NCI-H1048 (cell line): ENCODE results near the gene CD74.

Experiments
- DNase-seq: peaks from one replicate; lab custom pipeline; 2025; lab: John Stamatoyannopoulos, UW

Gene CD74

DNA sequence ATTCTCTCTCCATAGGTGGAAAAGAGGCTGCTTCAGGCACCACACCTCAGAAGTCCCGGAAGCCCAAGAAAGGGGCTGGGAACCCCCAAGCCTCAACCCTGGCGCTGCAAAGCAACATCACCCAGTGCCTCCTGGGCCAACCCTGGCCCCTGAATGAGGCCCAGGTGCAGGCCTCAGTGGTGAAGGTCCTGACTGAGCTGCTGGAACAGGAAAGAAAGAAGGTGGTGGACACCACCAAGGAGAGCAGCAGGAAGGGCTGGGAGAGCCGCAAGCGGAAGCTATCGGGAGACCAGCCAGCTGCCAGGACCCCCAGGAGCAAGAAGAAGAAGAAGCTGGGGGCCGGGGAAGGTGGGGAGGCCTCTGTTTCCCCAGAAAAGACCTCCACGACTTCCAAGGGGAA, 16.4 kb downstream of the CD74 start:
- no peak for DNase-seq

DNA sequence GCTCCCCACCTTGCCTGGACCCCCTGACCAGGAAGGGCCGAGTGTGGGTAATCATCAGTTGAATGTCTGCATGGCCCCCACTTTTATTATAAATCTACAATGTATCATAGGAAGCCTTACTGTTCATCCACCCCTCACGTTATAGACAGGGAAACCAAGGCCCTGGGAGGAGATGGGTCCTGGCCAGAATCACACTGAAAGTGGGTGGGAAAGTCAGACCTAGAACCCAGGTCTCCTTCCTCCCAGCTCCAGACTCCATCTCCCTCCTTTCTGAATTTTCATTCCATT, 17.1 kb downstream of the CD74 start:
- DNase-seq, result no peak

DNA sequence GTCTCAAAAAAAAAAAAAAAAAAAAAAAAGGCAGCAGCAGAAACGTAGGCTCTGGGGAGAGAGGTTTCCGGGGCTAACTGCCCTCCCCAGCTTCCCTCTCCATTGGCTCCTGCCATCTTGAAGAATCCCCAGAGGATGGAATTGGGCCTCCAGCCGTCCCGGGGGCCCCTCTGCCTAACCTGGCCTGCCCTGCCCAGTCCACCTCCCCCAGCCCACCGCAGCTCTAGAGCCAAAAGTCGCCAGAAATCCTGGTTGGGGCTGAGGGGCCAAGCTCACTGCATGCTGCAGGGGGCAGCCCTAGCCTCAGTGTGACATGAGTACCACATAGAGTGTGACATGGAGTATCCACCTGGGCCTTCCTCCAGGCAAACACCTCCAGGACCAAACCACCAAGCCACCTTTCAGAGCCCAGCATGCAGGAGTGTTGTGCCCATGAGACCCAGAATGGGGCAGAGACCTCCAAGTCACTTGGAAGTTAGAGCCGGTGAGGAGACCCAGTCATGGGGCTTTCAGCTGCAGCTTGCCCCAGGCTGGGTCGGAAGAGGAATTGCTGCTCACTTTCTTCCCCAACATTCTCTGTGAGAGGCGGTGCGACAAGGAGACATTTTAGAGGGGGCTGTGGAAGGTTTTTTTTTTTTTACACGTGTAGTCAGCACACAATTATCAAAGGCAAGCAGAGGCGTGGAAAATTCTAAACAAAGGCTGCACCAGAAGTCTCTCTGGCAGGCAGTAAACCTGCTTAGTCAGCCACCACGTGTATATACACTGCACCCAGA, 17.6 kb downstream of the CD74 start:
- DNase-seq, result no peak

DNA sequence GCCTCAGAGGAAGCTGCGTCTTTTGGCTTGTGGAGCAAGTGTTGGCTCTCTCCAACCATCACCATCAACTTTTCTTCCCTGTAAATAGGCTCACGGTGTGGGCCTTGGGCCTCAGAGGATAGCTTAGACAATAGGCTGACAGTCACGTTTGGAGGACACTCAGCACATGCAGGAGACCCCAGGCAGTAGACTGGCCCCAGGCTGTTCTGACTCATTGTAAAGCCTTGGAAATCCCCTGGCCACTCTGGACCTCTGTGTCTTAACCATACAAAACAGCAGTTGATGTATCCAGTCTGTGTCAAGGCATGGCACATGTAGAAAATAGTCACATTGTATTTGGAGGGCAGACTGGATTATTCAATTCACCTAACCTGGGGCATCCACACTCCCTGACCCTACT, 18.6 kb downstream of the CD74 start:
- no peak for DNase-seq

DNA sequence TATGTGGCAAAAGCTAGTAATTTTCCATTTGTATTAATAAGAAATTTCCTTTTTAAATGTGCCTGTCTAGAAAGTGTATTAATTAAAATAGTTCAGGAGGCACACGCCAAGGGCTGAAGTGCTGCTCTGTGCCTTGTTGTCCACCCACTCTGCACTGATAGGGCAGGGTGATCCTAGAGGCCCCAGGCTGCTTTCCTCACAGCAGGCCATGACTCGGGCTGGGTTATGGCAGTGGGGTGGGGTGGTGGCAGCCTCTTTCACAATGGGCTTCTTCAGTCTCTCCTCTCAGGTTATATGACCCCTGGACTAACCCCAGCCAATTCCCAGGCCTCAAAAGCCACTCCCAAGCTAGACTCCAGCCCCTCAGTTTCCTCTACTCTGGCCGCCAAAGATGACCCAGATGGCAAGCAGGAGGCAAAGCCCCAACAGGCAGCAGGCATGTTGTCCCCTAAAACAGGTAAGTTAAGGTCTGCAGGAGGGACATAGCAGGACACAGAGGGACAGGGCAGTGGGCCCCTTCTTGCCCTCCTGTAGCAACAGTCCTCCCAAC, 19.5 kb downstream of the CD74 start:
- no peak for DNase-seq

DNA sequence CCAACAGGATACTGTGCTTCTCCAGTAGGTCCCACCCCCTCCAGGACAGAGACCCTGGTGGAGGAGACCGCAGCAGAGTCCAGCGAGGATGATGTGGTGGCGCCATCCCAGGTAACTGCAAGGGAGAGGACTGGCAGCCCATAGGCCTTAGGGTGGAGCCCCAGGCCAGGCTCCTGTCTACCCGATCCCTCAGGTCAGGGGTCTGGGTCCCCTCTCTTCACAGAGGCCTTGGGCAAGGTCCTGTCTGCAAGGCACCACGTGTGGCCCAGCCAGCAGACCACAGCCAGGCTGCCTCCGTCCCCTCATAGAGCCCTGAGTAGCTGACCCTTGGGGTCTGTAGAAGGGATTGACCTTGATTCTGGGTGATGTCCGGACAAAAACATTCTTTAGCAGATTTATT, 20.0 kb downstream of the CD74 start:
- no peak for DNase-seq

DNA sequence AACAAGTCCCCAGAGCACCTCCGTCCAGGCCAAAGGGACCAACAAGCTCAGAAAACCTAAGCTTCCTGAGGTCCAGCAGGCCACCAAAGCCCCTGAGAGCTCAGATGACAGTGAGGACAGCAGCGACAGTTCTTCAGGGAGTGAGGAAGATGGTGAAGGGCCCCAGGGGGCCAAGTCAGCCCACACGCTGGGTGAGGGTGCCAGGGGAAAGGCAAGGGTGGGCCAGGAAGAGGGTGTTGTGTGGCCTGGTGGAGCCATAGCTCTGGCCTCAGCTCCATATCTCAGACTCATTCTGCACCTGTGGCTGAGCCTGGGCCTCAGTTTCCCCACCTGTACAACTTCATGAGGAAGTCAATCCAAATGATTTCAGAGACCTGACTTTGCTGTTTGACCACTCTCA, 20.7 kb downstream of the CD74 start:
- DNase-seq, result no peak

DNA sequence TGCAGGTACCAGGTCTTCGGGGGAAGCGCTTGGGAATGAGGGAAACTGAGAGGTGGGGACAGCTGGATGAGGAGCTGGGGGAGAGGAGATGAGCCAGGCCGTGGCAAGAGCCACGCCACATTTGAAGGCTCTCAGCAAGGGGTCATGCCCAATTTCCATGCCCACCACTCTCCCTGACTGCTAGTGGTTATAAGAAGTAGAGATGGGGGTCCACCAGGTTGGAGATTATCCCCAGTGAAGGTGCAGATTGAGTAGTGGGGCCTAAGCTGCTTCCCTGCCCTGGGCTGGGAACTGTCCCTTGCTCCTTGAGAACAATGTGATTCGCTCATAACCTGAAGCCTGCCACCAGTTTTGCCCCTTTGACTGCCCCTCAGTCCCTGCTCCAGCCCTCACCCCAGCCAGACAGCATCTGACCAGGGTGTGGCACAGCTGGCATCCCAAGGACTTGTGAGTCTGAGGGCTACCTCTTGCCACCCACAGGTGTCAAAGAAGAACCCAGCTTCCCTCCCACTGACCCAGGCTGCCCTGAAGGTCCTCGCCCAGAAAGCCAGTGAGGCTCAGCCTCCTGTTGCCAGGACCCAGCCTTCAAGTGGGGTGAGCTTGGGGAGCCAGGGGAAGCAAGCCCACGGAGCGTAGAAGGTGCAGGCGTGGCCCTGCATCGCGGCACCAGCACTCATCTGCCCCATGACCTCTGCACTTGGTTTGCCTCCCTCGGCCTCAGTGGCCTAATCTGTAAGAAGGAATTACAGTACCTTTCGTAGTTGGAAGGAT, 21.5 kb downstream of the CD74 start:
- DNase-seq, result no peak

DNA sequence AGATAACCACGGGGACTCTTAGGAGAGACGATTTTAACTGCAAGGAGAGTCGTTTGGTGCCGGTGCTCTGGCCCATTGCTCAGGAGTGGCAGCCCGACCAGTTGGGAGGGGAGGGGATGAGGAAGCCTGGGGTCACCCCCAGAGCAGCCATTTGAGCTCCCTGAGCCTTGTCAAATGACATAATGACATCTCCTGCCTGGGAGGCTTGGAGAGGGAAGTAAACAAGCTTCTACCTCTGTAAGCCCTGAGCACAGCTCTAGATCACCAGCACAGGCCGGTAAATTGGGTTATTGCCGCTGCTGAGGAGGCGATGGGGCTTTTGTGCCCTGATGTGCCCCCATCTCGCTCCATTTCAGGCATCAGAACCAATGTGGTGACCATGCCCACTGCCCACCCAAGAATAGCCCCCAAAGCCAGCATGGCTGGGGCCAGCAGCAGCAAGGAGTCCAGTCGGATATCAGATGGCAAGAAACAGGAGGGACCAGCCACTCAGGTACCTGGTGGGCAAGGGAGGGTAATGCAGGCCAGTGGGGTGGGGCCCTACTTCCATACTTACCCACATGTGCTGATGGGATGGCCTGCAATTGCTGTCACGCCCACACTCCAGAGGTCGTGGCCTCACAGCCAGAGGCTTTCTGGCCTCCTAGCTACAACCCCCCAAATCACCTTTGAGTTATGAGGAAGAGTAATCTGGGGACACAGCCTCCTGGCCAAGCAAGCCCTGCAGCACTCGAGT, 23.0 kb downstream of the CD74 start:
- DNase-seq, result no peak

DNA sequence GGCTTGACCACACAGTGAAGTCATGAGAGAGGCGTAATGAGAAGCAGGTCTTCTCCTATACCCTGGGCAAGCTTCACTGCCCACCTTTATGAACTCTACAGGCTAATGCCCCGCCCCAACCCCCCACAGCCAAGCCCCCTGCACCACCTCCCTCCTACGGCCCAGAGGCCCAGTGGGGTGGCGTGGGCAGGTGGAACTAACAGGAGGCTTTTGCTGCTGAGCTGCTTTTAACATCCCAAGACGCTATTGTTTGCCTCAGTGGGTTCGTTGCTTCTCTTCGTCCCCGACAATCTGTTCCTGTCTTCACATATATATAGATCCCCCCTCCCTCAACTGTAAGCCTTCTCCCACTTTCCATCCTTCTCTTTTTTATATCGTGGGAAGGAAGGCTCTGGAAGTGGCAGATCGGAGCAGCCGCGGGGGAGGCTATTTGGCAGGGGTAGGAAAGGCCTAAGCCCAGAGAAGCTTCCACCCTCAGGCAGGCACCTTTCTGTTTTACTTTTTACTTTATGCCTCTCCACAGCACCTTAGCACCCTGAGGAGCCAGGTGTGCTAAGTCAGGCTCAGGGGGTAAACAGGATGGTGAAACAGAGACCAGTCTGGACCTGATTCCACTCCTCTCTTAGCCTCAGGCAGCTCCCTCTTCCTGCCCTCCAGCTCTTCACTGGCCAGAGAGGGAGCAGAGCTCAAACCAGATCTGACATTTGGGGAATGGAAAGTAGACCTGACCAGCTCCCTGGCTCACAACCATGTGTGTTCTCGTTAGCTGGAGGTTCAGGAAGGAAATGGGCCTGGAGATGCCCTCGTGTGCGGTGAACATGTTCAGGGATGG, 26.5 kb downstream of the CD74 start:
- no peak for DNase-seq

DNA sequence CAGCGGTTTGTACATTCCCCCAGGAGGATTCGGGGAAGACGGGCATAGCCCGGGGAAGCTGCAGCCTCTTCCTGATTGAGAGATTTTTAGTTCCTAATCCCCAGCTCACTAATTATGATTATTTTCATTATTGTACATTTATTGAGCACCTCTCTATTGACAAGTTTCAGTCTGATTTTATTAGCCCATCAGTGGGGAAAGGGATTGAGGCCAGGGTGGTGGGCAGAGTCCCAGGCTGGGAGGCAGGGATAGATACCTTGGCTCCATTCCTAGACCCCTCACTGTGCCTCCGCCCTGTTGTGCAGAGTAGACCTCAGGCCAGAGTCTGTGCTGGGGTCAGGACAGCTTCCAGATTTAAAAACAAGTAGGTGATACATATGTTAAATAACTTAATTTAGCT, 28.0 kb downstream of the CD74 start:
- DNase-seq, result no peak

DNA sequence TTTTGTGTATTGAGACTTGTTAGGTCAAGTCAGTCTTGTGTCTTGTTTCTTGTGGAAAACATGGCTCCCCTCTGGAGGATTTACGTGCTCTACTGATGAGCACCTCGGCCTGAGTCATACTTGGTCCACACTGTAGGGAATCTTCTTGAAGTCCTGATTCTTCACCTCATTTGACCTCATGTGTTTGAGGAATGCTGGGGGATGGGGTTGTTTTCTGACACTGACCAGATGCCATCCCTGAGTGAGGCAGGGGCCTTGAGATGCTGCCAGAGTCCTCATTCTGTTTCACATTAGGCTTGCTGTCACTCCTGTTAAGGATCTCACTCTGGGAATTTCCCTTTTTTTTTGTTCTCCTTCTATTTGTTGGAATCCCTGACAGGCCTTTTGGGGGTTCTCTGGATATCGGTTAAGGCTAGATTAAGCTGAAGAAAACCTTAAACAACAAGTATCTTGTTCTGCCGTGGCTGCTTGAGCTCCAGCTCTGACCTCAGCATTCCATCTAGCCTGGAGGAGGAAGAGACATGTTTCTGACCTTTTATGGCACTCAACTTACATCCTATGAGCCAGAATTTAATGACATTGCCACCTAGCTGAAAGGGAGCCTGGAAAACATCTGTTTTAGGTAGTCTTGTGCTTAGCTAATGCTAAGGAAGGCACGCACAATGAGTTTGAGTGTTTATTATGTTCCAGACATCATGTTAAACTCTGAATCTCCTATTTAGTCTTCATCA, 34.6 kb downstream of the CD74 start:
- DNase-seq, result no peak

DNA sequence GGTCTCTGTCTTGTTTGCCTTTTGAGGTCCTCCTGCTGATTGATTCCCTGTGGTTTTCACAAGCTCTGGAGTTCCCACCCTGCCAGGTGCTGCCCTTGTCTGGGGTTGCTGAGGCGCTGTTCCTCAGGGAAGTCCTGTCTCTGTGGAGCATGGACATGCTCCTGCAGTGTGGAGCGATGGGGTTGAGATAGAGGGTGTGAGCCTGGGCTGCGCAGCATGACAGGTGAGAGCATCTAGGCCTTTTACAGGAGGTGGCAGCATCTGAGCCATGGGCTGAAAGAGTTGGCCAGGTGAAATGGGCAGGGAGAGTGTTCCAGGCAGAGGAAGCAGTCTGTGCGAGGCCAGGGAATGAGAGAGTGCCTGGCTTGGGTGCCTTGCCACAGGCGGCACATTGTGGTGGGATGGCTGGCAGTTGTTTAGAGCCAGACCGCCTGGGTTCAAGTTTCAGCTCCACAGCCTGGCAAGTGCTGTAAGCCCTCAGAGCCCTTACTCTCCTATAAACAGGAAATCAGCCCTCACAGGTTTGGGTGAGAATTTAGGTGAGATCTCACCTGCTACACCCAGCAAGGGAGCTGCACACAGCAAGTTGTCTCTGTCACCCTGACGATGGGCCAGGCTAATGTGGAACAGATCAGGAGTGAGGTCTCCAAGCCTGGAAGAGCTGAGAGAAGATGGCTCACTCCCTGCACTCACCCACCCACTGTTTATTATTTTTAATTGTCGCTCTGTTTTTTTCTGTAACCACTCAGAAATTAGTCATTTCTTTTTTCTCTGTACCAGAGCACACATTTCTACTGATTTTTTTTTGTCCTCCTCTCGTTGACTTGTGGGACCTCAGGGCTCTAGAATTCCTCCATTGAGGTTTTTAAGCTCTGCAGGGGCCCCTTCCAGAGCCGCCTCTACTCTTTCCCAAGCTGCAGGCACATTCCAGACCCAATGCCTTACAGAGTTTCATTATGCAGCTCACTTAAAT, 35.6 kb downstream of the CD74 start:
- no peak for DNase-seq

DNA sequence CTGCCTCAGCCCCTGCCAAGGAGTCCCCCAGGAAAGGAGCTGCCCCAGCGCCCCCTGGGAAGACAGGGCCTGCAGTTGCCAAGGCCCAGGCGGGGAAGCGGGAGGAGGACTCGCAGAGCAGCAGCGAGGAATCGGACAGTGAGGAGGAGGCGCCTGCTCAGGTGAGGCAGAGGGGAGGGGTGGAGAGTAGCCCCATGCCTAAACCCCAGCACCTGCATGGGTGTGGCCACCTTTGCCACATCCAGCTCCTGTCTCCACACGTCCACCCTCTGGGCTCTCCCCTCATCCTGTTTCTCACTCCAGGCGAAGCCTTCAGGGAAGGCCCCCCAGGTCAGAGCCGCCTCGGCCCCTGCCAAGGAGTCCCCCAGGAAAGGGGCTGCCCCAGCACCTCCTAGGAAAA, 38.1 kb downstream of the CD74 start:
- no peak for DNase-seq

DNA sequence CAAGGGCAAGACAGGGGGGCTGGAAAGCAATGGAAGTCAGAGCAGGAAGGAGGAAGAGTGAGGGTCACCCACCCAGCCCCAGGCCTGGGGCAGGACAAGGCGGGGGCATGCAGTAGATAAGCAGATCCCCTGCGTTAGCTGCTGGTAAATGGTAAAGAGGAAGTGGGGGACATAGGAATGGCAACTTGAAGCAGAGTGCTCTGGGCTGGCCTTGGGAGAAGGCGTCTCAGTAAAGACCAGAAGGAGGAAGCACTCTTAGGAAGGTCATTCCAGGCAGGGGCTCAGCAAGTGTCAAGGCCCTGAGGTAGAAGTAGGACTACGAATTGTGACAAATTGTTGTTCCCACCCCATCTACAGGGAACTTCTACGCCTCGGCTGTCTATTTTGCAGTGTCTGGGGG, 40.1 kb downstream of the CD74 start:
- DNase-seq, result no peak

DNA sequence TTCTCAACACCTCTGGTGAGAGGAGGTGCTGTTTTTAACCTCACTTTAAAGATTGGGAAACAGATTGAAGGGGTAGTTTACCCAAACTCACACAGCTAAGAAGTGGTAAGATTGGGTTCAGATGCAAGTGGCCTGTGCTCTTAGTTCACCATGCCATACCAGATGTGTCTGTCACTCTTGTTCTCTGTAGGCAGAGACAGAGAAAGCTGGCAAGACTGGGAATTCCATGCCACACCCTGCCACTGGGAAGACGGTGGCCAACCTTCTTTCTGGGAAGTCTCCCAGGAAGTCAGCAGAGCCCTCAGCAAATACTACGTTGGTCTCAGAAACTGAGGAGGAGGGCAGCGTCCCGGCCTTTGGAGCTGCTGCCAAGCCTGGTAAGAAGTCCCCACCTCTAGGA, 44.2 kb downstream of the CD74 start:
- DNase-seq, result no peak

DNA sequence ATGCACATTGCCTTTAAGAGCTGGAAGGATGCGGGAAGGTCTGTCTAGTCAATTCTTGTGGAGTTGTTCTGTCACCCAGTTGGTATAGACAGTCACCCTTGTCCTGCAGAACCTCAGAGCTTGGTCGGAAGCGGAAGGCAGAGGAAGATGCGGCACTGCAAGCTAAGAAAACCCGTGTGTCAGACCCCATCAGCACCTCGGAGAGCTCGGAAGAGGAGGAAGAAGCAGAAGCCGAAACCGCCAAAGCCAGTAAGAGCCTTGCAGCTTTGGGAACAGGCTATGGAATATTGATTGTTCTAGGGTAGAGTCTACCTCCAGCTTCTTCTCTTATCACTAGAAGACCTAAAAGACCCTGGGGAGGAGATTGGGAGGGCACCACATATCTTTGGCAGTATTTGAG, 48.7 kb downstream of the CD74 start:
- no peak for DNase-seq

DNA sequence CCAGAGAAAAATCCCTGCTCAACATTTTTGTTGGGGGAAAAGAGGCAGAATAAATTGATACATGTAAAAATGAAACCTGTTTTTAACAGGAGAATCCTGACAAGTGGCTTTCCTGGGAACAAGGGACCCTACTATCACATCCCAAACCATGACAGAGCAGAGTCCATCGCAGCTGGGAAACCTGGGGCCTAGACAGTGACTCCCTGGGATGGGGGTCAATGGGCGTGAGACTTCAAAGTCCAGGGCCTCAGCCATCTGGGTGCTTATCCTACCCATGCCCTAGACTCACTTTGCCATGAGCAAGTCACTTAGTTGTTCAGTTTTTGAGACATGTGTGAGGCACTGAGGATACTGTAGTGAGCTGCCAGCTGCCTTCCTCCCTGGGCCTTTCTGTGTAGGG, 49.5 kb downstream of the CD74 start:
- DNase-seq, result no peak

DNA sequence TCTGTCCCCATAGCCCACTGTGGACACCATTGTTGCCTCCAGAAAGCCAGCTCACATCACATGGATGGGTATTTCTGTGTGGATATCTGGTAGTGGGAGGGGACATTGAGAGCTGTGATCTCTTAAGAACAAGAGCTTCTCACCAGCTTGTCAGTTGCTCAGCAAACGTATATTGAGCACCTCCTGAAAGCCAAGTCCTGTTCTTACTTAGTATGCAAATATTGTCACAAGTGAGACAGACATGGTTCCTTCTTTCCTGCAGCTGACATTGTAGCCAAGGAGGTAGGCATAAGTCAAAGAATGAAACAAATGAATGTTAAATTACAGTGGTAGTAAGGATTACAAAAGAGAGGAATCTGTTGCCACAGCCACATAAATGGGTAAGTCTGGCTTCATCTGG, 51.4 kb downstream of the CD74 start:
- DNase-seq, result no peak
